ENCODE measurements around the gene AZIN2.

GRCh38 chr1:33147275-33147996 lies 66.5 kb downstream of the AZIN2 start:
- TF ChIP-seq MYC (IDR thresholded peaks at IDR 0.05; ENCODE audit: low read depth, low read length) (no peak), EZH2 (IDR thresholded peaks at IDR 0.05; ENCODE audit: borderline replicate concordance, low read depth, low read length, severe bottlenecking) (no peak), CTCF (IDR thresholded peaks at IDR 0.05; ENCODE audit: extremely low read depth in 1 of 2, insufficient read depth in 1 of 2, low read depth in 1 of 2, low read length in 2 of 2) (no peak), FOS (IDR thresholded peaks at IDR 0.05; ENCODE audit: borderline replicate concordance, insufficient read depth, low read length) (no peak), POLR2A (IDR thresholded peaks at IDR 0.05; ENCODE audit: low read depth, low read length) (no peak), POLR2AphosphoS5 (IDR thresholded peaks at IDR 0.05; ENCODE audit: insufficient read depth, low read depth, low read length) (no peak), MAX (IDR thresholded peaks at IDR 0.05; ENCODE audit: insufficient read depth, insufficient read length) (no peak)
